Stomach (tissue), 9 donors: ENCODE data around the gene CNOT1. TPM values are rescaled to one million over a fixed set of nuclear protein-coding genes. Genes with fewer than 3 reads are reported as not detected.
A peak's percentile ranks its signal among the peaks of the same experiment; 100 is the strongest.

Experiments used
- DNase-seq, 2 donors: peaks; one replicate each; pipeline versions ENCODE4 v3.0.0 to v3.0.0-alpha.2; 2013 to 2019
- H3K27ac ChIP-seq, 5 donors: fragments of 200-600 bp in 4 of 5; sonication (generic) in 4 of 5; one replicate each; pipeline ENCODE4 v1.5.1; 2013 to 2019; ENCODE audit warnings: mild to moderate bottlenecking in 1 of 5, moderate library complexity in 1 of 5
- H3K27me3 ChIP-seq, 3 donors: fragments of 200-600 bp; sonication (generic); one replicate each; pipeline ENCODE4 v1.5.1; 2017 to 2019; ENCODE audit warnings: mixed run types in 1 of 3
- H3K36me3 ChIP-seq, 4 donors: fragments of 200-600 bp; sonication (generic); 1 replicate in 3 of 4; 2 replicates in 1 of 4; pipeline ENCODE4 v1.5.1; 2016 to 2019
- H3K4me1 ChIP-seq, 4 donors: fragments of 200-600 bp; sonication (generic); one replicate each; pipeline ENCODE4 v1.5.1; 2016 to 2019
- H3K4me3 ChIP-seq, 4 donors: fragments of 200-600 bp; sonication (generic) in 3 of 4; one replicate each; pipeline ENCODE4 v1.5.1; 2016 to 2019; ENCODE audit warnings: mild to moderate bottlenecking in 1 of 4
- H3K9me3 ChIP-seq, 4 donors: fragments of 200-600 bp; sonication (generic); one replicate each; pipeline ENCODE4 v1.5.1; 2016 to 2019
- EP300 ChIP-seq: sonication (generic); formaldehyde crosslinking; IDR thresholded peaks from one replicate; pipeline ENCODE4 v1.6.1; 2017; ENCODE audit warnings: antibody characterized with exemption
- POLR2A ChIP-seq, 4 donors: fragments of 450-650 bp; IDR thresholded peaks; one replicate each; pipeline ENCODE4 v1.6.1; 2016; ENCODE audit warnings: antibody characterized with exemption in 4 of 4, control low read depth in 2 of 4, mild to moderate bottlenecking in 1 of 4, moderate library complexity in 1 of 4
- POLR2AphosphoS5 ChIP-seq, 3 donors: sonication (generic); formaldehyde crosslinking; IDR thresholded peaks; one replicate each; pipeline ENCODE4 v1.6.1; 2016; ENCODE audit warnings: antibody characterized with exemption in 3 of 3
- WGBS, 5 donors: extraction: QIAGEN DNeasy Blood & Tissue Kit in 3 of 5; methylation state at CpG; one replicate each; pipeline versions ENCODE4 v1.1.5 to v1.1.7; 2013 to 2018; 5-methylcytosine and 5-hydroxymethylcytosine counted together
- intact Hi-C: fragments of 100-400 bp; cut with DNase I; formaldehyde crosslinking; loops from one replicate; pipeline ENCODE4 v1.15.1; 2023; ENCODE audit warnings: low total_unique reads
- polyA plus RNA-seq, 3 donors: library from polyadenylated mRNA; stranded (reverse); fragments of 200-250 nt; gene quantifications; one replicate each; pipeline ENCODE4 v1.2.3, GENCODE V29; 2013
- total RNA-seq, 5 donors: library from RNA; depleted of rRNA; stranded (reverse); fragments of >200 nt; gene quantifications; one replicate each; pipeline versions ENCODE4 v1.1.0 to v1.2.3, GENCODE V29; 2014 to 2016
- TF ChIP-seq, protein P1 (sequence below), 7 experiments: fragments of 450-650 bp in 4 of 7; fragments of 200-600 bp in 3 of 7; sonication (generic) in 3 of 7; IDR thresholded peaks; one replicate each; pipeline ENCODE4 v1.5.1; 2016 to 2019; ENCODE audit warnings: antibody characterized with exemption in 7 of 7, control low read depth in 2 of 7, mild to moderate bottlenecking in 1 of 7
- donor health status: healthy with polysubstance abuse.
- donor health status: Bipolar disorder and iron deficiency.
- donor health status: healthy.

Gene CNOT1
- total and polyA plus RNA-seq, 8 donors: 39.9 to 282 (median 136) TPM

DNA sequence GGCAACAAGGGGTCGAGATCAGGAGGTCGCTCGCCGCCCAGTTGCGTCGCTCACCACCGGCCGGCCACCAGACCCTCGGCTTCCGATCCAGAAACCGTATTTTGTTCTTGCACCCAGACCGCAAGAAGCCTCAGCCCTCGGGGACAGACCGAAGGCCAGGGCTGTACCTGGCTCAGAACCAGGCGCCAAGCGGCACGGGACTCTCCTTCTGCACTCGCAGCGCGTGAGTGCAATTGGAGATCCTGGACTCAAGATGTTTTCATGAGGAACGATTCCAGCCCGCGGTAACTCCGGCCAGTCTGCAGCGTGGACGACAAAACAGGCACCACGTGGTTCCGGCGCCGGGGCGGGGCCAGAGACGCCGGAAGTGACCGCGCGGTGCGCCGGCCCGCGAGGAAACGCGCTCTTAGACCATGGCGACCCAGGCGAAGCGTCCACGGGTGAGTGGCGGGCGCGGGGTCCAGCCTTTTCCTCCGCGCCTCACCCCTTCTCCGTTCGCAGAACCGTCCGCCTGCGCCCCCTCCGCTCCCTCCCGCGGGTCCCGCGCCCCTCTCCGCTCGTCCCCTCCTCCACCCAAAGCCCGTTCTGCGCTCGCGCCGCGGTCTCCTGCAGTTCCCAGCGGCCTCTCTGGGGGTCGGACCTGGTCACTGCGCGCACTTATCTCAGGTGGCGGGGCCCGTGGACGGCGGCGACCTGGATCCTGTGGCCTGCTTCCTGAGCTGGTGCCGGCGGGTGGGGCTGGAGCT is 114.3 kb downstream of the CNOT1 start, which contains the start of gene SETD6:
SETD6 (plus strand) TSS at position 393 of the 746 bp plus-strand sequence; CDS start at position 414, 21 bp downstream.
- H3K4me3 ChIP-seq: peak within 1 kb of the TSS; percentile 90 to 97 (median 93)
- H3K27me3 ChIP-seq: no peaks in the 10 kb centered on the region
- TF ChIP-seq EP300 (no peak), POLR2AphosphoS5 (IDR thresholded peaks at IDR 0.05) (peak; percentile 34 to 76 (median 67)), POLR2A (IDR thresholded peaks at IDR 0.05) (no peak)
- TF ChIP-seq, protein P1, sequence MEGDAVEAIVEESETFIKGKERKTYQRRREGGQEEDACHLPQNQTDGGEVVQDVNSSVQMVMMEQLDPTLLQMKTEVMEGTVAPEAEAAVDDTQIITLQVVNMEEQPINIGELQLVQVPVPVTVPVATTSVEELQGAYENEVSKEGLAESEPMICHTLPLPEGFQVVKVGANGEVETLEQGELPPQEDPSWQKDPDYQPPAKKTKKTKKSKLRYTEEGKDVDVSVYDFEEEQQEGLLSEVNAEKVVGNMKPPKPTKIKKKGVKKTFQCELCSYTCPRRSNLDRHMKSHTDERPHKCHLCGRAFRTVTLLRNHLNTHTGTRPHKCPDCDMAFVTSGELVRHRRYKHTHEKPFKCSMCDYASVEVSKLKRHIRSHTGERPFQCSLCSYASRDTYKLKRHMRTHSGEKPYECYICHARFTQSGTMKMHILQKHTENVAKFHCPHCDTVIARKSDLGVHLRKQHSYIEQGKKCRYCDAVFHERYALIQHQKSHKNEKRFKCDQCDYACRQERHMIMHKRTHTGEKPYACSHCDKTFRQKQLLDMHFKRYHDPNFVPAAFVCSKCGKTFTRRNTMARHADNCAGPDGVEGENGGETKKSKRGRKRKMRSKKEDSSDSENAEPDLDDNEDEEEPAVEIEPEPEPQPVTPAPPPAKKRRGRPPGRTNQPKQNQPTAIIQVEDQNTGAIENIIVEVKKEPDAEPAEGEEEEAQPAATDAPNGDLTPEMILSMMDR (IDR thresholded peaks at IDR 0.05): peak in 2 of 7 experiments; percentile 20 to 36
- peak; percentile 89 to 96 for DNase-seq
- H3K36me3 ChIP-seq: peaks cover 25 to 37% (median 36%) of the 10 kb centered on the region in 4 donors
- peaks cover 8 to 34% (median 29%) of the 10 kb centered on the region in 4 donors for H3K4me1 ChIP-seq
- WGBS, 5 donors: 0 to 1% (median 1%) methylated on average over 62 to 80 of the region's 80 CpGs; no CpG with 5 or more reads in 1 of the 5 donors
- intact Hi-C loops: loop anchor here (10.0 kb wide), 1 partner anchor 150 kb away; no protein-coding TSS in a partner anchor
- no peaks in the 10 kb centered on the region for H3K9me3 ChIP-seq
- peak within 1 kb of the TSS; percentile 85 to 89 (median 88) for H3K27ac ChIP-seq

DNA sequence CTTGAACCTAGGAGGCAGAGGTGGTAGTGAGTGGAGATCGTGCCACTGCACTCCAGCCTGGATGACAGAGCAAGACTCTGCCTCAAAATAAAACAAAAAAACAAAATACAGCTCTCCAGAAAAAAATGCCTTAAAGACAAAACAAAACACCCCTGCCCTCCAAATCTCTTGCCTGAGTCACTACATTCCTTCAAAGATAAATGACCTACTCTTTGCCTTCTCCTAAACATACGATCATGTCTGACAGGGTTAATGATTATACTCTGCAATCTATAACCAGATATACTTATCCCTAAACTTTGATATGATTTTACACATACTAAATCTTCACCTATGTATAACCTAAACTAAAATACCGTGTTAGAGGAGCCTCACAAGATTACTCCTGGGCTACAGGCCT is 115.8 kb downstream of the CNOT1 start:
- intact Hi-C loops: loop anchor here (10.0 kb wide), 1 partner anchor 151 kb away; no protein-coding TSS in a partner anchor
- TF ChIP-seq EP300 (no peak), POLR2A (IDR thresholded peaks at IDR 0.05) (no peak), POLR2AphosphoS5 (IDR thresholded peaks at IDR 0.05) (no peak)
- TF ChIP-seq, protein P1 (IDR thresholded peaks at IDR 0.05): no peak
- Histone ChIP-seq H3K4me1 (peaks cover 8 to 34% (median 29%) of the 10 kb centered on the region in 4 donors), H3K9me3 (no peaks in the 10 kb centered on the region), H3K27ac (no peak overlapping the region), H3K36me3 (peaks cover 12 to 23% (median 22%) of the 10 kb centered on the region in 4 donors), H3K27me3 (peaks cover 0 to 3% (median 0%) of the 10 kb centered on the region in 3 donors), H3K4me3 (no peak overlapping the region)
- DNase-seq: no peak
- WGBS, 5 donors: 49 to 75% (median 64%) methylated on average over 3 of the region's 3 CpGs

DNA sequence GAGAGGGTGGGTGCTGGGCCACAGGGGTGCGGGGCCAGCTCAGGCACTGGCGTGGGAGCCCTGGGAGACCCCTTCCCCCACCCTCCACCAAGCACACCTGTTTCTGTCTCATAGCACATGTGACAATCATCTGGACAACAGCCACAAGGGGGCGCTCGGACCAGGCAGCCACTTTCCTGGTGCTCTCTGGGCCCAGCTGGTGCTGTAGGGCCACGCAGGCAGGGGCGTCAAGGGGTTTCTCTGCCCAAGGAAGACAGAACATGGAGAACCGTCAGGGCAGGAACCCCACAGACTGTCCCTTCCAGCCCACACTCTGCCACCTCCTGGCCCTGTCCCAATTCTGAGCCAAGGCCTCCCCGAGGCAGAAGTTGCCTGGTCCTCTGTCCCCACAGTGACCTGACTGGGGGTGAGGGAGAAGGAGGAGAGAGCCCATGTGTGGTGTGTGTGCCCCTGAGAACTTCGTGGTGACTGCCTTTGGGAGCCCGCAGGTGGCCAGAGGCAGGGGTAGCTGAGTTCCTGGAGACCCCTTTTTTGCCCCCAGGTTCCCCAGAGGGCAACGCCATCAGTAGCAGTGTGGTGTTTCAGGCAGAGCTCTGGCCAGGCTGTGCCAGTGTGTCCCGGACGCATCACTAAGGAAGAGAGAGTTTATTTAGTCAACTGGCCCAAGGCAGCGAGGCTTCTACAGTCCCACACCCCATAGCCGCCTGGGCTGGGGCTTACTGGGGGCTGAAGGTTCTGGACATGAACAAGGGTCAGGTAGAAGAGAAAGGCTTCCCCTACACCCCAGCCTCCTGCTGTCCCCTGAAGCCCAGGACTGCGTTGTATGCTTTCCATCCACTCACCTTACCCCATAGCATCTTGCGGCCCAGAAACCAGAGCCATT is 117.5 kb downstream of the CNOT1 start:
- peaks cover 0 to 6% (median 5%) of the 10 kb centered on the region in 4 donors for H3K36me3 ChIP-seq
- TF ChIP-seq, protein P1 (IDR thresholded peaks at IDR 0.05): peak in 5 of 7 experiments; percentile 39 to 82 (median 59)
- TF ChIP-seq POLR2AphosphoS5 (IDR thresholded peaks at IDR 0.05) (peak in 1 of 3 donors; percentile 16), POLR2A (IDR thresholded peaks at IDR 0.05) (no peak), EP300 (no peak)
- H3K9me3 ChIP-seq: no peaks in the 10 kb centered on the region
- peaks cover 8 to 34% (median 28%) of the 10 kb centered on the region in 4 donors for H3K4me1 ChIP-seq
- peak; percentile 88 for DNase-seq
- no peak overlapping the region for H3K27ac ChIP-seq
- 55 to 77% (median 58%) methylated on average over 10 to 17 of the region's 17 CpGs for WGBS, 5 donors
- H3K27me3 ChIP-seq: peaks cover 0 to 17% (median 0%) of the 10 kb centered on the region in 3 donors
- intact Hi-C loops: loop anchor here (10.0 kb wide), 1 partner anchor 153 kb away; no protein-coding TSS in a partner anchor
- no peak overlapping the region for H3K4me3 ChIP-seq
